Smooth muscle cell (in vitro differentiated cells): Measurements from ENCODE around the gene BACH2. TPM values are rescaled to one million over a fixed set of nuclear protein-coding genes. Genes with fewer than 3 reads are reported as not detected.

Experiments
- DNase-seq: peaks from one replicate; lab custom pipeline; 2025; ENCODE audit not compliant: unreplicated experiment; lab: John Stamatoyannopoulos, UW
- H2AFZ ChIP-seq: fragments of 200-600 bp; sonication (generic); 2 replicates; pipeline ENCODE4 v1.6.0; 2016; ENCODE audit warnings: antibody characterized with exemption, low read depth, mild to moderate bottlenecking
- H3F3A ChIP-seq: fragments of 200-600 bp; sonication (generic); 2 replicates; pipeline ENCODE4 v1.6.0; 2017; ENCODE audit warnings: antibody characterized with exemption, low read depth
- H3K27ac ChIP-seq: fragments of 200-600 bp; sonication (generic); 2 replicates; pipeline ENCODE4 v1.5.1; 2016; ENCODE audit warnings: low read depth, mild to moderate bottlenecking
- H3K27me3 ChIP-seq: fragments of 200-600 bp; sonication (generic); 2 replicates; pipeline ENCODE4 v1.6.1; 2016; ENCODE audit warnings: low read depth, mild to moderate bottlenecking
- H3K36me3 ChIP-seq: fragments of 200-600 bp; sonication (generic); 2 replicates; pipeline ENCODE4 v1.5.1; 2016; ENCODE audit warnings: low read depth
- H3K4me1 ChIP-seq: fragments of 200-600 bp; sonication (generic); 2 replicates; pipeline ENCODE4 v1.5.1; 2016; ENCODE audit warnings: low read depth
- H3K4me2 ChIP-seq: fragments of 200-600 bp; sonication (generic); 2 replicates; pipeline ENCODE4 v1.6.0; 2016; ENCODE audit warnings: mild to moderate bottlenecking
- H3K4me3 ChIP-seq: fragments of 200-600 bp; sonication (generic); 2 replicates; pipeline ENCODE4 v1.5.1; 2016; ENCODE audit warnings: mild to moderate bottlenecking
- H3K79me2 ChIP-seq: fragments of 200-600 bp; sonication (generic); 2 replicates; pipeline ENCODE4 v1.6.0; 2016; ENCODE audit warnings: low read depth, mild to moderate bottlenecking
- H3K9ac ChIP-seq: fragments of 200-600 bp; sonication (generic); 2 replicates; pipeline ENCODE4 v1.6.0; 2016; ENCODE audit warnings: low read depth
- H3K9me3 ChIP-seq: fragments of 200-600 bp; sonication (generic); replicated peaks from 2 replicates; pipeline ENCODE4 v1.5.1; 2016; ENCODE audit warnings: low read depth
- H4K20me1 ChIP-seq: fragments of 200-600 bp; sonication (generic); 2 replicates; pipeline ENCODE4 v1.6.0; 2016; ENCODE audit warnings: low read depth
- WGBS: methylation state at CpG from one replicate; pipeline ENCODE4 v1.1.7; 2016; ENCODE audit warnings: low lambda C conversion rate; 5-methylcytosine and 5-hydroxymethylcytosine counted together
- polyA plus RNA-seq: library from polyadenylated mRNA; unstranded; fragments of >200 nt; fragmentation: Nextera tagmentation; extraction: Ambion mirVana; gene quantifications from 2 replicates; pipeline ENCODE4 v1.2.1, GENCODE V29; 2016
- total RNA-seq: library from RNA; depleted of rRNA; stranded (reverse); fragments of >200 nt; gene quantifications from 2 replicates; pipeline ENCODE4 v1.2.3, GENCODE V29; 2014
- TF ChIP-seq, protein P1 (sequence below): fragments of 200-600 bp; sonication (generic); IDR thresholded peaks from 2 replicates; pipeline ENCODE4 v1.5.1; 2017; ENCODE audit warnings: borderline replicate concordance, mild to moderate bottlenecking, antibody characterized with exemption; ENCODE audit not compliant: insufficient read depth, poor library complexity, severe bottlenecking

Gene BACH2
- total and polyA plus RNA-seq, 2 experiments from 2014 or later, result 3.0 to 4.5 TPM

DNA sequence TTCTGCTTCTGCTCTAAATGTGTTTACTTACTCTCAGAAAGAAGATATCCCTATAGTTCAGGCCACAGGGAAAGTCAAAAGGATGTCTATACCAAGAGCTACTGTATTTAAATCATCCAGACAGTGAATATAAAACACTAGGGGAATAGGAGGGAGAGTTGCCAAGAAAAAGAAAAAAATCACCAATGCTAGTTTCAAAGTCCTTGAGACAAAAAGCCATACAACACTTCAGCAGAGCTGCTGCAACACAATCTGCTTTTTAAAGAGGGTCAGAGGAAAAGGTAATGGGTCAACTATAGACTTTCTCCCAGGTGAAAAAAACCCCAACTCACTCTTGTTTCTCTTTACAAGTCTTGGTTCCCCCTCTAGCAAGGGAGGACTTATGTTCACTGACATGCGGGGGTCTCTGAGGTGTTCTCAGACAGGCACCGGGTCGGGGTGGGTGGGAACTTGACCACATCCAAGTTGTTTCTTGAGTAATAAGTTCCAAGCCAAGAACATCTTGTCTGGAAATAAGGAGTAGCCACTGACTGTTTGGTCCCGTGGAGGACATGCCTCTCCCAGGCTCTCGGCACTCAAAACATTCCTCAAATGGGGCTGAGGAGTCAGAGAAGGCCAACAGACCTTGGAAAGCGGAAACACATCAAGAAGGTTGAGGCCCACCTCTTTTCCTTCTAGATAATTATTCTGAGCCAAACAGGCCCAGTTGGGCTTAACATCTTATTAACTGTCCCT lies 354.7 kb downstream of the BACH2 start:
- Histone ChIP-seq H3K36me3 (no peaks in the 10 kb centered on the region), H3F3A (no peaks in the 10 kb centered on the region), H3K4me2 (no peak overlapping the region), H2AFZ (no peak overlapping the region), H3K27ac (no peak overlapping the region), H3K4me3 (no peak overlapping the region), H4K20me1 (no peaks in the 10 kb centered on the region), H3K9ac (no peak overlapping the region), H3K79me2 (no peaks in the 10 kb centered on the region), H3K27me3 (no peaks in the 10 kb centered on the region), H3K4me1 (no peaks in the 10 kb centered on the region), H3K9me3 (no peaks in the 10 kb centered on the region)
- WGBS, result 95% methylated on average over 6 of the region's 6 CpGs
- no peak for DNase-seq
- TF ChIP-seq, protein P1, sequence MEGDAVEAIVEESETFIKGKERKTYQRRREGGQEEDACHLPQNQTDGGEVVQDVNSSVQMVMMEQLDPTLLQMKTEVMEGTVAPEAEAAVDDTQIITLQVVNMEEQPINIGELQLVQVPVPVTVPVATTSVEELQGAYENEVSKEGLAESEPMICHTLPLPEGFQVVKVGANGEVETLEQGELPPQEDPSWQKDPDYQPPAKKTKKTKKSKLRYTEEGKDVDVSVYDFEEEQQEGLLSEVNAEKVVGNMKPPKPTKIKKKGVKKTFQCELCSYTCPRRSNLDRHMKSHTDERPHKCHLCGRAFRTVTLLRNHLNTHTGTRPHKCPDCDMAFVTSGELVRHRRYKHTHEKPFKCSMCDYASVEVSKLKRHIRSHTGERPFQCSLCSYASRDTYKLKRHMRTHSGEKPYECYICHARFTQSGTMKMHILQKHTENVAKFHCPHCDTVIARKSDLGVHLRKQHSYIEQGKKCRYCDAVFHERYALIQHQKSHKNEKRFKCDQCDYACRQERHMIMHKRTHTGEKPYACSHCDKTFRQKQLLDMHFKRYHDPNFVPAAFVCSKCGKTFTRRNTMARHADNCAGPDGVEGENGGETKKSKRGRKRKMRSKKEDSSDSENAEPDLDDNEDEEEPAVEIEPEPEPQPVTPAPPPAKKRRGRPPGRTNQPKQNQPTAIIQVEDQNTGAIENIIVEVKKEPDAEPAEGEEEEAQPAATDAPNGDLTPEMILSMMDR, result no peak

DNA sequence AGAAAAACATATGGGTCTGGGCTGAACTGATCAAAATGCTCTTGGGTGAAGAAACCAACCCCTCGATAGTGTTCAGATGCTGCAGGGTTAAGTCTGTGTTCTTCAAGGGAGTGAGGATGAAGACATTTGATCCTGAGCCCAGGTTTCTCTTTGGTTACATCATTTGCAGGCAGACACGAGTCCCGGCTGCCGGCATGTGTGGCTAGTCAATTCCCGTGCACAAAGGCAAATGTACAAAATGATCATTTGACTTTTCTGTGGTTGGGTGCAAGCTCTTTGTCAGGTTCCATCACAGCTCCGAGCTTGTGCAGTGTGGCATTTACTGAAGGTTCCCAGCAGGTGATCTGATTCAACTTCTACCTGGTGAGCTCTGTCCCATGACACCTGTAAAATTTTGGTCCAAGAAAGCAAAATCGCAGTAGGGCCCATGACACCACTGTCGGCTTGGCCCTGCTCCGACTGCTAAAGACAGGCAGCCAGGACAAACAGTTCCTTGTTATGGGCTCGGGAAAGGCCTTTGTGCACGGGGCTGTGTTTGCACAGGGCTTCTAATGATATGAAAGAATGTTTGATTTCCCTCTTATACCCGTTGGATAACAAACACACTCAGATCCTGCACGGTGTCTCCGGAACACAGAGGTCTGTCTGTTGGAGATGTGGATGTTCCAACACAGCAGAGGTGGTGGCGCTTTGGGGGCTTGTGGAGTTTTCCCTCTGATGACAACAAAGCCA lies 355.4 kb downstream of the BACH2 start:
- Histone ChIP-seq H4K20me1 (no peaks in the 10 kb centered on the region), H2AFZ (no peak overlapping the region), H3K4me2 (no peak overlapping the region), H3K79me2 (no peaks in the 10 kb centered on the region), H3K4me1 (no peaks in the 10 kb centered on the region), H3K9me3 (no peaks in the 10 kb centered on the region), H3F3A (no peaks in the 10 kb centered on the region), H3K36me3 (no peaks in the 10 kb centered on the region), H3K27ac (no peak overlapping the region), H3K27me3 (no peaks in the 10 kb centered on the region), H3K4me3 (no peak overlapping the region), H3K9ac (no peak overlapping the region)
- TF ChIP-seq, protein P1, result no peak
- no peak for DNase-seq
- 92% methylated on average over 15 of the region's 15 CpGs for WGBS

DNA sequence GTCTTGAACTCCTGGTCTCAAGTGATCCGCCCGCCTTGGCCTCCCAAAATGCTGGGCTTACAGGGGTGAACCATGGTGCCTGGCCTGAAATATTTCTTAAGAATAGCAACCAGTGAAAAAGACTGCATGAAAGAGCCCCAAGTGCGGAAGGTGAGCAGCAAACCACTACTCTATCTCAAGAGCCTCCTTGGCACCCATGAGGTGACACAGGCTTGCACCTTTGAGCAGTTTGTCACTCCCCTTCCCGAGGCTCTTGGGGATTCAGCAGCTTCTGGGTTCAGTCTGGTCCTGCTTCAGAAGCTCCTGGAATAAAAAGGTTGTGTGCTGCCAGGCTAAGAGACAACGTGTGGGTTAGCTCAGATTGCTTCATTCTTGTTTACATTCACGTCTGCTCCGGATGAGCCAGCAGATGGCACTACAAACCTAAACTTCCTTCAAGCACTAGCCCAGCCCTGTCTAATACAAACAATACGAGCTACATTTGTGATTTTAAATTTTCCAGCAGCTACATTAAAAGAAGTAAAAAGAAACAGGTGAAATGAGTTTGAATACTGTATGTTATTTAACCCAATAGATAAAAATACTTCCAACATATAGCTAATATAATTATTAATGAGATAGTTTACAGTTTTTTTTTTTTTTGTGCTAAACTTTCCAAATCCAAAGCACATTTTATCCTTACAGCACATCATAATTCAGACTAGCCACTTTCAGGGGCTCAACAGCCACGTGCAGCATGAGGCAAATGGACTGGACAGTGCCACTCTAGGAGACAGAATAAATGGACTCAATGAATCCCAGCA lies 356.2 kb downstream of the BACH2 start:
- Histone ChIP-seq H3K4me1 (no peaks in the 10 kb centered on the region), H3K4me3 (no peak overlapping the region), H2AFZ (no peak overlapping the region), H3K9me3 (no peaks in the 10 kb centered on the region), H4K20me1 (no peaks in the 10 kb centered on the region), H3K27me3 (no peaks in the 10 kb centered on the region), H3K27ac (no peak overlapping the region), H3K4me2 (no peak overlapping the region), H3K36me3 (no peaks in the 10 kb centered on the region), H3K9ac (no peak overlapping the region), H3F3A (no peaks in the 10 kb centered on the region), H3K79me2 (no peaks in the 10 kb centered on the region)
- TF ChIP-seq, protein P1, result peak; percentile 79
- WGBS, result 34% methylated on average over 9 of the region's 9 CpGs
- DNase-seq, result peak; percentile 2
